COLO668 (cell line): Measurements from ENCODE around the gene ZNF117.
"Not testable (repeated sequence)": the region's sequence is repeated elsewhere in the genome, so short reads cannot be mapped to it uniquely, and the experiment has no call there.

ENCODE experiments used
- DNase-seq: peaks from one replicate; lab custom pipeline; 2025; ENCODE audit not compliant: unreplicated experiment; lab: John Stamatoyannopoulos, UW

ZNF117 gene

DNA sequence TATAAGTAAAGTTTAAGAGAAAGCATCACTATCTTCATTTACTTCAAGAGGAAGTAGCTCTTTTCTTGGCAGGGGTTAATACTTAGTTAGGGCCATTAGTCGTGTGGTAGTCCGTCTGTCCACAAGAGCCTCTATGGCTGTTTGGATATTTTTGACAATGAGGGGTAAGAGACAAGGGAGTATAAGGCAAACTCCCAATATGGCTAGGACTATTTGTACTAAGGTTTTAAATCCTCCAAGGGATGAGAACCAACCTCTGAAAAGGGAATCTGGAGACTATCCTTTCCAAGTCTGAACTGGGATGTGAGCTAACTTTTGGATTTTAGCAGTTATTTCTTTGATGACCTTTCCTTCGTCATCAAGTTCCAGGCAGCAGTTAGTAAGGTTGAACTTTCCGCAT is at the start of gene ZNF117:
Gene ZNF117 (minus strand): TSS at position 101 of the 400 bp plus-strand sequence.
- DNase-seq, result no peak

DNA sequence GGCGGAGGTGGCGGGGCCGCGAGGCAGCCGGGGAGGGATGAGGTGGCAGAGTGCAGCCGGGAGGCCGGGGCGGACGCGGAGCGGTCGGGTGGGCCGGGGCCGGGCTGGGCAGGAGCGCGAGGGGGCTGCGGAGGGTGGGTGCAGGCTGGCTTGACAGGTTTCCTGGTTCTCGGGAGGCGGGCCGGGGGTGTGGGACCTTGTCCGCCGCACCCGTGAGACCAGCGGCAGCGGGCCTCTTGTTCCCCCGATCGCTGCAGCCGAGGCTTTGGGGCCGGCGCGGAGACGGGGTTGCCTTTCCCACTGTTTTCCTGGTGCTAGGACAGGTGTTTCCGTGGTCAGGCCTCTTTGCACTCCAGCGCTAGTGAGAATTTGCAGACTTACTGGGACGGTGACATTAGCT is 47.9 kb upstream of the ZNF117 start:
- peak; percentile 66 for DNase-seq

DNA sequence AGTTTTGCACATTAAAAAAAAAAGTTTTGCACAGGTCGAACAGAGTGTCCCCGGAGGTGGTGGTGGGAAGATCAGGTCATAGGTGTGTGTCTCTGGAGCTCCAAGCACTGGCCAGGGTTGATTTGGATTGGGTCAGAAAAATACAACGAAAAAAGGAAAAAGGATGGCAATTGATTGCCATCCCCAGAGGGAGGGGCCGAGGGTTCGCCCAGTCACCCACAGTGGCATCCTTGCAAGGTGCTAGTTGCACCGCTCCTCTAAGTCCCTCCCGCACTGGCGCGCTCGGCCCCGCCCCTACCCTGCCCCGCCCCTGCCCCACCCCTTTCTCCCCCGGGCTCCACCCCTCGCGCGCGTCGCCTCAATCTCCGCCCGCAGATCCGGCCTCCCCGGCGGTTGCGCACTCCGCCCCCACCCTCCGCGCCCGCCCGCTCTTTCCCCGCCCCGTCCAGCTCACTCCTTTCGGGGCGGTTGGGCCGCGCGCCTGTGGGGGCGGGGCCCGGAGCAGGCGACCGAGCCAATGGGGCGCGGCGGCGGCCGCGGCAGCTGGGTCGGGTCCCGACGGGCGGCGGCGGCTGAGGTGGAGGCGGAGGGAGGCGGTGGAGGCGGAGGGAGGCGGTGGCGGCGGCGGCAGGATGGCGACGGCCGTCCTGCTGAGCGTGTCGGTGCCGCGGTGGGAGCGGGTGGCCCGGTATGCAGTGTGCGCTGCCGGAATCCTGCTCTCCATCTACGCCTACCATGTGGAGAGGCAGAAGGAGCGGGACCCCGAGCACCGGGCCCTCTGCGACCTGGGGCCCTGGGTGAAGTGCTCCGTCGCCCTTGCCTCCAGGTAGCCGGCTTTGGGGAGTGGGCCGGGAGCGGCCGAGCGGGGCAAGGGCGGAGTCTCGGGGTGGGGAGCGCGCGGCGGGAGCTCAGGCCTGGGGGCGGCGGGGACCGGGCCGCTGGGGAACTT is 47.2 kb upstream of the ZNF117 start:
- DNase-seq, result peak; percentile 96

GRCh38 chr7:65036526-65036925 is 45.7 kb upstream of the ZNF117 start:
- DNase-seq, result not testable (repeated sequence)

- DNase-seq, result not testable (repeated sequence)
These were observed 44.6 kb upstream of the ZNF117 start for GRCh38 chr7:65035469-65035868.

DNA sequence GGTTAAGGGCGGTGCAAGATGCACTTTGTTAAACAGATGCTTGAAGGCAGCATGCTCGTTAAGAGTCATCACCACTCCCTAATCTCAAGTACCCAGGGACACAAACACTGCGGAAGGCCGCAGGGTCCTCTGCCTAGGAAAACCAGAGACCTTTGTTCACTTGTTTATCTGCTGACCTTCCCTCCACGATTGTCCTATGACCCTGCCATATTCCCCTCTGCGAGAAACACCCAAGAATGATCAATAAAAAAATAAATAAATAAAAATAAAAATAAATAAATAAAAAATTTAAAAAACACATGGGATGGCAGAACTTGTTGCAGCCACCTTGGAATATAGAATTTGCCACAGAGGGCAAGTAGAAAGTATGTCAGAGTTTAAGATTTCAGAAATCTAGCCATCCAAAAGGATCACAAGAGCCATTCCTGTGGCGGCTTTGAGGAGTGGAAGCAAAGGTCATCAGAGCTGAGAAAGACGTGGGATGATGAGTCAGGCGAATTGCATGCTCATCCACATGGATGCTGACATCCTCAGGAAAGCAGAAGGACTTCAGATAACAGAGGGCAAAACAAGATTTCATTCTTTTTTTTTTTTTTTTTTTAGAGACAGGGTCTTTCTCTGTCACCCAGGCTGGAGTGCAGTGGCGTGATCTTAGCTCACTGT is 43.4 kb upstream of the ZNF117 start:
- DNase-seq, result not testable (repeated sequence)

DNA sequence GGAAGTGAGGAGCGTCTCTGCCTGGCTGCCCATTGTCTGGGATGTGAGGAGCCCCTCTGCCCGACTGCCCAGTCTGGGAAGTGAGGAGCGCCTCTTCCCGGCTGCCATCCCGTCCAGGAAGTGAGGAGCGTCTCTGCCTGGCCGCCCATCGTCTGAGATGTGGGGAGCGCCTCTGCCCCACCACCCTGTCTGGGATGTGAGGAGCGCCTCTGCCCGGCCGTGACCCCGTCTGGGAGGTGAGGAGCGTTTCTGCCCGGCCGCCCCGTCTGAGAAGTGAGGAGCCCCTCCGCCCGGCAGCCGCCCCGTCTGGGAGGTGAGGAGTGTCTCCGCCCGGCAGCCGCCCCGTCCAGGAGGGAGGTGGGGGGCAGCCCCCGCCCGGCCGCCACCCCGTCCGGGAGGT is 42.6 kb upstream of the ZNF117 start:
- DNase-seq, result not testable (repeated sequence)

- DNase-seq, result not testable (repeated sequence)
These were observed 34.2 kb upstream of the ZNF117 start for GRCh38 chr7:65025023-65025422.

- DNase-seq, result not testable (repeated sequence)
These were observed 30.1 kb upstream of the ZNF117 start for GRCh38 chr7:65020978-65021377.

- not testable (repeated sequence) for DNase-seq
These were observed 19.0 kb upstream of the ZNF117 start for GRCh38 chr7:65009881-65010280.

- DNase-seq, result not testable (repeated sequence)
These were observed 18.6 kb upstream of the ZNF117 start for GRCh38 chr7:65009394-65009793.

GRCh38 chr7:65007036-65007435 is 16.2 kb upstream of the ZNF117 start:
- not testable (repeated sequence) for DNase-seq

GRCh38 chr7:65006094-65006992 is 15.5 kb upstream of the ZNF117 start, which contains the start of gene ERV3-1:
Gene ERV3-1 (minus strand): TSS chr7:65006687. CDS start chr7:64993026, 13,661 bp downstream.
- DNase-seq, result peak; percentile 92

- DNase-seq, result no peak
These were observed 13.7 kb upstream of the ZNF117 start for GRCh38 chr7:65004575-65004974.

DNA sequence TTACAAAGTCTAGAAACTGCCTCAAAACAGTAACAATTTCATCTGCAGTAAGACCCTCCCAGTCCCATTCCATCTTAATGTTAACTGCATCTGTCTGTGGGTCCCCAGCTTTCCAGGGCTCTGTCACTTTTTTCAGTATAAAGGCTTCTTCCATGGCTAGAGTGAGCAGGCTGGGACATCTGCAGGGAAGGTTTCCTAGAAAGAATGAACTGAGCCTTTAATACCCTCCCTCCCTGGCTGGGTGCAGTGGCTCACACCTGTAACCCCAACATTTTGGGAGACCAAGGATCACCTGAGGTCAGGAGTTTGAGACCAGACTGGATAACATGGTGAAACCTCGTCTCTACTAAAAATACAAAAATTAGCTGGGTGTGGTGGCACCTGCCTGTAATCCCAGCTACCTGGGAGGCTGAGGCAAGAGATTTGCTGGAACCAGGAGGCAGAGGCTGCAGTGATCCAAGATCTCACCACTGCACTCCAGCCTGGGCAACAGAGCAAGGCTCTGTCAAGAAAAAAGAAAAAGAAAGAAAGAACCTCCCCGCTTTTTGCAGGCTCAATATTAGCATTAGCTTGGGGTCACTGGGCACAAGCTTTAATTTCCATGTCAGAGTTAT is 12.2 kb upstream of the ZNF117 start:
- DNase-seq, result no peak

GRCh38 chr7:65001291-65001814 is 10.5 kb upstream of the ZNF117 start:
- no peak for DNase-seq

- DNase-seq, result no peak
These were observed 8.5 kb upstream of the ZNF117 start for GRCh38 chr7:64999165-65000004.

- DNase-seq, result no peak
These were observed 8.0 kb upstream of the ZNF117 start for GRCh38 chr7:64998865-64999164.

DNA sequence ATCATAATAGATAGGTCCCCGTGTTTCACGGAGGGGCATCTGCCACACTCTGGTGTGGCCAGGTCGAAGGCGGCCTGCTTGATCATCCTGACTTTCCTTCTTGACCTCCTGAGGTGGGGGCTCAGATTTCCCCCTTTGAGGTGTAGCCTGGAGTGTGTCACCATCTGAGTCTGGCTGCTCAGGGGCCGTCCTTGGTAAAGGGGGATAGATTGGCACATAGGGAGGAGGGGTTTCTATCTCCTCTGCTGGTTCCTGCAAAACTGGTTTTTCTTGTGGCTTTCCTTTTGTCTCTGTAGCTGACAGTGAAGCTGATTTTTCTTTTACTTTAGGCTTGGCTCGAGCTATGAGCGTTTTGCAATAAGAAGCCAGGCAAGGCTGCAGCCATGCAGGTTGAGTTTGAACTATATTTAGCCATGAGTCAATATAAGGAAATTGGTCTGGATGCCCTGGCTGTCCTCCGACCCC is 7.1 kb upstream of the ZNF117 start:
- no peak for DNase-seq
